Uterus (tissue), 2 donors: ENCODE results near the gene TSHZ2.

Source experiments
- CTCF ChIP-seq, 4 experiments: fragments of 200-600 bp in 2 of 4; fragments of 450-650 bp in 2 of 4; sonication (generic) in 2 of 4; IDR thresholded peaks; one replicate each; pipeline ENCODE4 v1.5.1; 2016 to 2019; ENCODE audit warnings: antibody characterized with exemption in 4 of 4, mild to moderate bottlenecking in 2 of 4, moderate library complexity in 1 of 4
- POLR2A ChIP-seq, 2 donors: fragments of 450-650 bp; IDR thresholded peaks; one replicate each; pipeline ENCODE4 v1.6.1; 2016; ENCODE audit warnings: antibody characterized with exemption in 2 of 2, mild to moderate bottlenecking in 1 of 2, moderate library complexity in 1 of 2

GRCh38 chr20:53281557-53282117 is 309.5 kb downstream of the TSHZ2 start:
- no peak for TF ChIP-seq CTCF (IDR thresholded peaks at IDR 0.05)
- TF ChIP-seq POLR2A (IDR thresholded peaks at IDR 0.05): no peak
